ENCODE data around the gene ADGRG6.
A peak's percentile ranks its signal among the peaks of the same experiment; 100 is the strongest.

ADGRG6 gene

GRCh38 chr6:142459271-142459670 lies 157.5 kb downstream of the ADGRG6 start:
- ATAC-seq (peak; percentile 66), DNase-seq (no peak)
- Mint-ChIP-seq H3K27ac (no peak overlapping the region), H3K4me1 (no peaks in the 10 kb centered on the region), H3K9me3 (peaks cover 21 to 29% of the 10 kb centered on the region in 2 donors), H3K4me3 (no peak overlapping the region), H3K27me3 (no peaks in the 10 kb centered on the region)

- H3K4me3 Mint-ChIP-seq, result no peak overlapping the region
- no peak for DNase-seq
- no peak for ATAC-seq
- no peaks in the 10 kb centered on the region for H3K4me1 Mint-ChIP-seq
- H3K9me3 Mint-ChIP-seq, result peaks cover 21 to 29% of the 10 kb centered on the region in 2 donors
- H3K27ac Mint-ChIP-seq, result no peak overlapping the region
- no peaks in the 10 kb centered on the region for H3K27me3 Mint-ChIP-seq
Measured at GRCh38 chr6:142462260-142462659, 160.5 kb downstream of the ADGRG6 start.

- Mint-ChIP-seq H3K27me3 (no peaks in the 10 kb centered on the region), H3K4me1 (no peaks in the 10 kb centered on the region), H3K4me3 (no peak overlapping the region), H3K9me3 (peaks cover 21 to 29% of the 10 kb centered on the region in 2 donors), H3K27ac (no peak overlapping the region)
- no peak for DNase-seq
- ATAC-seq, result no peak
Measured at GRCh38 chr6:142463988-142464387, 162.2 kb downstream of the ADGRG6 start.

- H3K4me1 Mint-ChIP-seq, result peaks cover 5% of the 10 kb centered on the region
- no peak overlapping the region for H3K4me3 Mint-ChIP-seq
- ATAC-seq (peak; percentile 87), DNase-seq (no peak)
- H3K9me3 Mint-ChIP-seq, result no peaks in the 10 kb centered on the region
- no peaks in the 10 kb centered on the region for H3K27me3 Mint-ChIP-seq
- peak overlapping the region in 1 of 2 donors; percentile 69 for H3K27ac Mint-ChIP-seq
Measured at GRCh38 chr6:142469220-142469619, 167.4 kb downstream of the ADGRG6 start.

- Mint-ChIP-seq H3K4me3 (no peak overlapping the region), H3K4me1 (peaks cover 11% of the 10 kb centered on the region), H3K27me3 (no peaks in the 10 kb centered on the region), H3K9me3 (no peaks in the 10 kb centered on the region), H3K27ac (no peak overlapping the region)
- DNase-seq, result no peak
- no peak for ATAC-seq
Measured at GRCh38 chr6:142470421-142470820, 168.6 kb downstream of the ADGRG6 start.

GRCh38 chr6:142474531-142475289 lies 172.9 kb downstream of the ADGRG6 start:
- ATAC-seq (no peak), DNase-seq (peak in 1 of 2 donors; percentile 7)
- H3K9me3 Mint-ChIP-seq, result peaks cover 0 to 5% of the 10 kb centered on the region in 2 donors
- no peak overlapping the region for H3K4me3 Mint-ChIP-seq
- H3K27me3 Mint-ChIP-seq, result no peaks in the 10 kb centered on the region
- H3K27ac Mint-ChIP-seq, result no peak overlapping the region
- H3K4me1 Mint-ChIP-seq, result peaks cover 17% of the 10 kb centered on the region

- no peak overlapping the region for H3K4me3 Mint-ChIP-seq
- no peak for ATAC-seq
- H3K27me3 Mint-ChIP-seq, result no peaks in the 10 kb centered on the region
- H3K27ac Mint-ChIP-seq, result no peak overlapping the region
- H3K4me1 Mint-ChIP-seq, result peaks cover 12% of the 10 kb centered on the region
- peaks cover 0 to 5% of the 10 kb centered on the region in 2 donors for H3K9me3 Mint-ChIP-seq
- DNase-seq, result no peak
Measured at GRCh38 chr6:142476452-142476851, 174.6 kb downstream of the ADGRG6 start.

- H3K4me3 Mint-ChIP-seq, result no peak overlapping the region
- DNase-seq (no peak), ATAC-seq (peak; percentile 48)
- no peaks in the 10 kb centered on the region for H3K27me3 Mint-ChIP-seq
- no peak overlapping the region for H3K27ac Mint-ChIP-seq
- peaks cover 0 to 5% of the 10 kb centered on the region in 2 donors for H3K9me3 Mint-ChIP-seq
- H3K4me1 Mint-ChIP-seq, result peaks cover 12% of the 10 kb centered on the region
Measured at GRCh38 chr6:142478117-142478516, 176.3 kb downstream of the ADGRG6 start.

GRCh38 chr6:142481466-142481865 lies 179.7 kb downstream of the ADGRG6 start:
- DNase-seq (no peak), ATAC-seq (no peak)
- Mint-ChIP-seq H3K4me3 (no peak overlapping the region), H3K9me3 (peaks cover 7 to 10% of the 10 kb centered on the region in 2 donors), H3K27ac (no peak overlapping the region), H3K27me3 (no peaks in the 10 kb centered on the region), H3K4me1 (peaks cover 6% of the 10 kb centered on the region)

- Mint-ChIP-seq H3K27me3 (no peaks in the 10 kb centered on the region), H3K9me3 (peaks cover 7 to 10% of the 10 kb centered on the region in 2 donors), H3K4me3 (no peak overlapping the region), H3K27ac (no peak overlapping the region), H3K4me1 (peaks cover 6% of the 10 kb centered on the region)
- DNase-seq (no peak), ATAC-seq (no peak)
Measured at GRCh38 chr6:142482249-142482648, 180.4 kb downstream of the ADGRG6 start.

GRCh38 chr6:142482974-142483373 lies 181.2 kb downstream of the ADGRG6 start:
- Mint-ChIP-seq H3K27ac (no peak overlapping the region), H3K4me3 (no peak overlapping the region), H3K9me3 (peaks cover 5 to 7% of the 10 kb centered on the region in 2 donors), H3K27me3 (no peaks in the 10 kb centered on the region), H3K4me1 (peaks cover 3% of the 10 kb centered on the region)
- no peak for ATAC-seq
- DNase-seq, result no peak

- ATAC-seq (no peak), DNase-seq (no peak)
- H3K27ac Mint-ChIP-seq, result no peak overlapping the region
- peaks cover 1% of the 10 kb centered on the region for H3K4me1 Mint-ChIP-seq
- H3K9me3 Mint-ChIP-seq, result peaks cover 5 to 7% of the 10 kb centered on the region in 2 donors
- no peak overlapping the region for H3K4me3 Mint-ChIP-seq
- no peaks in the 10 kb centered on the region for H3K27me3 Mint-ChIP-seq
Measured at GRCh38 chr6:142485256-142485655, 183.4 kb downstream of the ADGRG6 start.

GRCh38 chr6:142489722-142490610 lies 188.2 kb downstream of the ADGRG6 start:
- Mint-ChIP-seq H3K4me3 (no peak overlapping the region), H3K27me3 (no peaks in the 10 kb centered on the region), H3K9me3 (peaks cover 3 to 7% of the 10 kb centered on the region in 2 donors), H3K27ac (no peak overlapping the region), H3K4me1 (peaks cover 4% of the 10 kb centered on the region)
- ATAC-seq (no peak), DNase-seq (no peak)
